HG03097 (cell line): ENCODE data around the gene HSPA4.
"Not testable (repeated sequence)": the region's sequence is repeated elsewhere in the genome, so short reads cannot be mapped to it uniquely, and the experiment has no call there.

ENCODE experiments used
- ATAC-seq: cut with Tn5 transposase; IDR thresholded peaks from one replicate; pipeline ENCODE4 v1.9.1; 2021; ENCODE audit not compliant: unreplicated experiment, low FRiP score

HSPA4 gene

DNA sequence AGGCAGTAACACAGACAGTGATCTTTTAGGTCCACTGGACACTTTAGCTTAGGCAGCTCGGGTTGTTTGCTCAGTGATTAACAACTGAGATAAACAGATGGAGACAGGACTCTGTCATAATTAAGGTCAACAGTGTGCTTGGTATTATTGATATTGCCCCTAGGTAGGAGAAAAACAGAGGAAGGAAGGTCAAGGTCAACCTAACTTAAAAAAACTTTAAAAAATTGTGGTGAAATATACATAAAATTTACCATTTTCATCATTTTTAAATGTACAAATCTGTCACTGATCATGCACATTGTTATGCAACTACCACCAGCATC, 2.1 kb upstream of the HSPA4 start:
- ATAC-seq: no peak

DNA sequence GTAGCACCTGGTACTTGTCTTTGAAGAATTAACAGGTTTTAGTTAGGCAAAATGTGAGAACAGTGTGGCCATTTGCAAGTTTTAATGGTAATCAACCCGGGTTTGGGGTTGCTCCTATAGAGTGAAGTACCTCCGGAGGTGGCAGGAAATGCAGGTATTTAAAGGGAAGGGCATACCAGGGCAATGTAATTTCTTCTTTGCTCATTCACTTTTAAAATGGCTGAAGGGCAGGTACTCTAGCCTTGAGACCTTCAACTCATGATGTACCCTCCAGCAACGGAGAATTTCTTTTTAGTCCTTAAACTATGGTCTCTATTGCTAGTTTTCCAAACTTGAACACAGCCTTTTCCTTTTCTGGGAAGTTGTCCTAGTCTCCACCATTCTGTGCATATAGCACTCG, 1.3 kb upstream of the HSPA4 start:
- ATAC-seq: no peak

GRCh38 chr5:133051061-133051541, 712 bp upstream of the HSPA4 start:
- ATAC-seq: no peak

DNA sequence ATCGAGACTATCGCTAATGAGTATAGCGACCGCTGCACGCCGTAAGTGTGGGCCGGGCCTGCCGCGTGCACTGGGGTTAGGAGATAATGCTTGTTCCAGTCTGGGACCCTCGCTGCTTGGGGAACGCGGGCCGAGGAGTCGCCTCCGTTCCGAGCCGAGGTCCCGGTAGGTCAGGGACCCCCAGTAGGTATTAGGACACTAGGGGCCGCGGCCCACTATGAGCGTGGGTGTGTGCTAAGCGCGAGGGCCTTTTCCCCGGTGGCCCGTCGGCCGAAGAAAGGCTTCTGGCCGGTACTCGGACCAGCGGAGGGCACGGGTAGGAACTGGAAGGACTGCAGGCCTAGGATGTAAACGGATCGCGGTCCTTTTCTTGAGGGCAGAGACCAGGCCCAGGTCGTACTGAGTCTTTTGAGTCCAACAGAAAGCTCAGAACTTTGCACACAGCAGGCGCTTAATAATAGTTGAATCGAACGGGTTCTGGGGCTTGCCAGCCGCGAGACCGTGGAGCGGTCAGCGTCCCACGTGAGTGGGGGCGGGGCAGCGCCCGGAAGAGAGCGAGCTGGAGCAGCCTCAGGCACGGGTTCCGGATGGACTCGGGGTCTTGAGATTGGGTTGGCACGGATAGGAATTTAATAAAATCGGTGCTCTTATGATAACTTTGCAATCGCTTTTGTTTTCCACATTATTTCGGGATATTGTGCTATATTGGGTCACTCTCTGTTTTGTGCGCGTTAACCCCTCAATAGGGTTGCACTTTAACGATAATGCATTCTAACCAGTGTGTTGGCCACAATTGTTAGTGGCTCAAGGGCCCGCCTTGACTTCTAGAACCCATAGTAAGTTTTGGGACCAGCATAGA, 733 bp downstream of the HSPA4 start:
- ATAC-seq: peak; percentile 25

DNA sequence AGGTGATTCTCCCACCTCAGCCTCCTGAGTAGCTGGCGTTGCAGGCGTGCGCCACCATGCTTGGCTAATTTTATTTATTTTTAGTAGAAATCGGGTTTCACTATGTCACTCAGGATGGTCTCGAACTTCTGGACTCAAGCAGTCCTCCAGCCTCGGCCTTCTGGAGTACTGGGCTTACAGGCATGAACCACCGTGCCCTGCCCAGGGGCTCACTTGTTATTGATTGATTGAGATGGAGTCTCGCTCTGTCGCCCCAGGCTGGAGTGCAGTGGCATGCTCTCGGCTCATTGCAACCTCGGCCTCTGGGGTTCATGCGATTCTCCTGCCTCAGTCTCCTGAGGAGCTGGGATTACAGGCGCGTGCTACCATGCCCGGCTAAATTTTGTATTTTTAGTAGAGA, 1.6 kb downstream of the HSPA4 start:
- no peak for ATAC-seq

- ATAC-seq: no peak
These were observed 3.1 kb downstream of the HSPA4 start for GRCh38 chr5:133054697-133055471.

DNA sequence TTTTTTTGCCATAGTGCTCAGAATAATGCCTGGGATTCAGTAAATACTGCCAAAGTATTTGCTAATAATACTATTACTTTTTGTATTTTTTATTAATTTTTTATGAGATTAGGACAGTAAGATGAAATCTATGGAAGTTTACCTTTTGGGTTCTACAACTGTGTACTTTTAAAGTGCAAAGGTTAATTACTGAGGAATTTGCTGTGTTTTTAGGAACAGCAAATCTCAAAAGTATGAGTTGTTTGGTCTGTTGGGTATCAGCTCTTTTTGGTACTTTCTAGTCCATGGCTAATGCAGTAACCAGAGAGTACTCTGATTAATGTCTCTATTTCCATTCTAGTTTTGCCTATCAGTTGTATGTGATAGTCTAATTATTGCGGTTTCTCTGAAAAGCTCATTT, 5.1 kb downstream of the HSPA4 start:
- ATAC-seq: no peak

GRCh38 chr5:133059621-133060020, 7.8 kb downstream of the HSPA4 start:
- no peak for ATAC-seq

DNA sequence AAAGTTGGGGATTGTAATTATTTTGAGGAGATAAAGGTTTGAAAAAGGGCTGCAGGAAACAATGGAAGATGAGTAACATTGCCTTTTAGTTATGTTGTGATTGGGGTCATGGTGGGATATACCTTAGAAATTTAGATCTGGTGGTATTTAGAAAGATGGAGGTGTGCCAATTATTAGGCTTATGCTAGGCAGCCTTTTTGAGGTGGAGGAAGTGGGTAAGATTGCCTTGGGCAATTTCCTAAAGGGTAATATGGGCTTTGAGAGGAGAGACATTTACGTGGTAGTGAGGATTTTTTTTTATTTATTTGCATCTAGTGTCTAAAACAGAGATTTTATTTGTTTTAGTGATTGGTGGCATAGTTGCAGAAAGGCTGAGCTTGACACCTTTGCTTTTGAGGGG, 10.5 kb downstream of the HSPA4 start:
- ATAC-seq: no peak

DNA sequence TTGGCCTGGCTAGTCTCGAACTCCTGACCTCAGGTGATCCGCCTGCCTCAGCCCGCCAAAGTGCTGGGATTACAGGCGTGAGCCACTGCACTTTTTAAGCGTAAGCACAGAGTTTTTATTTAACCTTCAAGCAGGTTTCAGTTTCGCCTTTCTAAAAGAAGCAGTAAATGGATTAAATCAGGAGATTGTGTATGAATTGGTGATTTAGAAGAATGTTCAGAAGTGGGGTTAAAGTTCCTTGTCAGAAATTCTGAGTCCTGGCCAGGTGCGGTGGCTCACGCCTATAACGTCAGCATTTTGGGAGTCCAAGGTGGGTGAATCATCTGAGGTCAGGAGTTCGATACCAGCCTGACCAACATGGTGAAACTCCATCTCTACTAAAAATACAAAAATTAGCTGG, 12.2 kb downstream of the HSPA4 start:
- no peak for ATAC-seq

GRCh38 chr5:133065471-133065870, 13.7 kb downstream of the HSPA4 start:
- no peak for ATAC-seq

DNA sequence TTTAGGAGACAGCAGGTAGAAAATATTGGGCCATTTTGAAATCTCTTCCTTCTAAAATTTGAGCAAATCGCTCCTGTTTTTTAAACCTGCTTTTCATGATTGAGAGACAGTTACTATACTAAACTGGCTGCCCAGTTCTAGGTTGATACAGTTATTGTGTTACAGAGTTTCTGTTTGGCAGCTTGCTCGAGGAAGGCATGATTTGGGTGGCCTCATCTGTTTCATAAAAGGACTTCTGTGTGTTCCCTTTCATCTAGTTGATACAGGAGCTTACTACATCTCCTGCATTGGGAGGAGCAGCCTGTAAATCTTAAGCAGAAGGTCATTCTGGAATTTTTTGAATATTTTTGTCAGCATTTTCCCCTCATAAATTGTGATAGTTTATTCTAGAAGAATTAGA, 14.2 kb downstream of the HSPA4 start:
- no peak for ATAC-seq

GRCh38 chr5:133072021-133072420, 20.2 kb downstream of the HSPA4 start:
- no peak for ATAC-seq

DNA sequence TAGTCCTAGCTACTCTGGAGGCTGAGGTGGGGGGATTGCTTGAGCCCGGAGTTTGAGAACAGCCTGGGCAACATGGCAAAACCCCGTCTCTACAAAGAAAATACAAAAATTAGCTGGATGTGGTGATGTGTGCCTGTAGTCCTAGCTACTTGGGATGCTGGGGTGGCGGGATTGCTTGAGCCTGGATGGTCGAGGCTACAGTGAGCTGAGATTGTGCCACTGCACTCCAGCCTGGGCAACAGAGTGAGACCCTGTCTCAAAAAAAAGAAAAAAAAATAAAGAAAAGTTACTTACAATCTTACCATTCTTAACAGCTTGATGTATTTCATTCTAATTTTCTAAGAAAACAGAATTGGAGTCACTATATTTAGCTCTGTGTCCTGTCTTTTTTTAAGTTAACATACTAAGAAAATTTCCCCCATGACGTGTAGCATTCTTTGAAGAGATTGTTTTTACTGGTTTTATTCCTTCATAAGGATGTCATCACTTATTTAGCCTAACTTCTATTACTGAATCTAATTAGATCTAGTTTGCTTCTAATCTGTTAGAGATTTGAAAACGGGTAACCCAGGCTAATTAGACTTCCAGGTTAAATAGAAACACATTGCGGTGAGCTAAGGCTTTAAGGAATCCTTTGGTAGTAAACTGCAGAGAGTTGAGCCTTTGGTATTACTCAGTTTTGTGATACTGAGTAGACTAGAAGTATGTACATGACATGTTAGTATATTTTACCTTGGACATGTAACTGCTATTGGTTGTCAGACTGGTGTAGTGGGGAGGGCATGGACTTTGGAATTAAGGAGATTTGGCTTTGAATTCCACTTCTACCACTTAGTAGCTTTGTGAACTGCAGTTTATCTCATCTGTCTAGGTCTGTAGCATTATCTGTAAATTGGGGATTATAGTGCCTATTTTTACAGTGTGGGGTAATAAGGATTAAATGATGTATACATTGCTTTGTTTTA, 24.0 kb downstream of the HSPA4 start:
- no peak for ATAC-seq

GRCh38 chr5:133079048-133079447, 27.2 kb downstream of the HSPA4 start:
- ATAC-seq: no peak

GRCh38 chr5:133081036-133081435, 29.2 kb downstream of the HSPA4 start:
- ATAC-seq: no peak

- no peak for ATAC-seq
These were observed 29.9 kb downstream of the HSPA4 start for GRCh38 chr5:133081703-133082102.

GRCh38 chr5:133082128-133082527, 30.3 kb downstream of the HSPA4 start:
- no peak for ATAC-seq

- ATAC-seq: no peak
These were observed 32.1 kb downstream of the HSPA4 start for GRCh38 chr5:133083901-133084300.

- ATAC-seq: not testable (repeated sequence)
These were observed 33.4 kb downstream of the HSPA4 start for GRCh38 chr5:133085171-133085570.

- ATAC-seq: no peak
These were observed 34.6 kb downstream of the HSPA4 start for GRCh38 chr5:133086366-133086875.
